HTR-8/SVneo (cell line): Measurements from ENCODE around the gene PTPRM.

Experiments
- DNase-seq: peaks from one replicate; pipeline ENCODE4 v3.0.0; 2011; ENCODE audit warnings: low spot score, mixed read lengths; ENCODE audit not compliant: insufficient read length
- FAIRE-seq: peaks from 2 replicates; lab custom pipeline; 2011; peaks lifted over from hg19 to GRCh38; lab: Jason Lieb, UNC

PTPRM gene

DNA sequence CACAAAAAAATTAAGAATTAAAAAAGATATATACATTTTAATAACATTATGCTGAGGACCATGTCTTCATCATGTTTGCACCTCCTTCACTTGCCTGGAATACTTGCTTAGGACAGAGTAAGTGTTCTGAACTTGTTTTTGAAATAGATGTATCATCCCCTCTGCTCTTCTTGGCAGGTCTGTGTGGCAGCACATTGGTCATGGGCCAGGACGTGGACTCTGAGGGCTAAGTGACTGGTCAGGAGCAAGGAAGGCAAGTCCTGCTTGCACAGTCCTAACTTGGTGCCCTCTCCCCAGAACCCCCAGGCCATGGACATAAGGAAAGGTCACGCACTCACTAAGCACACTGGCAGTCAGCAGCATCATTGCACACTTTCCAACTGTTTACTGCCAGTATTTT is 95.8 kb downstream of the PTPRM start:
- DNase-seq (no peak), FAIRE-seq (no peak)

DNA sequence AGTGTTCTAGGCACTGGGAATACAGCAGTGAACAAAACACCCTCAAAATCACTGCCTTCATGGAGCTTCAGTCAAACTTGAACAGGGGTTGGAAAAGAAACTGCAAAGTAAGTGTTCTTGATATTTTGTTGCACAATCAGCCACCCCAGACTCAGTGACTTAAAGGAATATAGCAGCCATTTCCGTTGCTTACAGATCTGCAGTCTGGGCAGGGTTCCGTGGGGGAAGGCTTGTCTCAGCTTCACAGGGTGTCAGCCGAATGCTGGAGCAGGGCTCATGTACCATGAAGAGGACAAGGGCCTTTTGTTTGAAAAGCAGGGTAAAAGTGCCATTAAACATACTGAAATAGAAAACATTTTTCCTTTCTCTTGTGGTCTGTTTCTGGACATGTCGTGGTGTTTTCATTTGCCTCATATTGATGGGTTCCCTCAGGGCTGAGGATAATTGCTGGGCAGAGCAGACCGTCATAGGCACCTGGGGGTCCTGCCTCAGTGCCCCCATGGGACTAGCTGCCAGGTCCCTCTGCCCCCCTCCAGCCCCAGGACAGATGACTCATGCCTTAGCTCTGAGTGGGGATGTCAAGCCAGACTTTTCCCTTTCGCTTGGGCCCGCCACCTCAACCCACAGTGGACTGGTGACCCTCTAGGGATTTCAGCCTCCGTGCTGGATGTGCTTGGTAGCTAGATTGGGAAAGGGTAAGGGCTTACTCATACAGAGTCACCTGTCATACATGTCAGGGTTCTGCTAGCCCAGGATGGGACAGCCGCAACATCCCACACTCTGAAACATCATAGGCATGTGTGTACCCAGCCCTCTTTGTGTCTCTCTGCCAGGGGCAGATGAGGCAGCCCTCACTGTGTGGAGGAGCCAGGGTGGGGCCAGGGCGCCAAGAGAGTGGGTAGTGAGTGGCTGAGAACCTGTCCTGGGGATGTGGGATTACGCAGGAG is 96.5 kb downstream of the PTPRM start:
- FAIRE-seq (peak; percentile 28), DNase-seq (no peak)

DNA sequence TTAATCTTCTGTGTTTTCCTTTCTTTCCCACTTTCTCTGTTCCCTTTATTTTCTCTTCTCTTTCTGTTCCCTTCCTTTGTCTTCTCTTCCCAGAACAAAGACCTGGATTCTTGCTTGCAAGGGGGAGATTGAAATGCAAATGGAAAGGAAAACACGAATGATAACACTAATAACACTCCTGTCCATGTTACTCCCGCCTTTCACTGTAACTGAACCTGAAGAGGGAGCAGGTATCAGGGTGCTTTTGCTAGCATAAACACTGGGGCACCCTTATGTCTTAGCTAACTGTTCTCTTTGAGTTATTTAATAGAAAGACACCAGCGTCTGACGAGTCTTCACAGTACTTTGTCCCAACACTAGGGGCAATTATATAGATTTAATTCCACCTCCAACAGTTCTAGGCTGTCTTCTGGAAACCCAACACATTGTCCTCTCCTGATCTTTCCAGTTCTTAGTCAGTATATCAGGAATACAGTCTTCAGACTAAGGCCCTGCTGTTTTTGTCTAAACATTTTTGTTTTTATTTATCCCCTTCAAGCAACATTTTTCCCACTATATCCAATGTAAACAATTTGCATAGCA is 99.2 kb downstream of the PTPRM start:
- DNase-seq (no peak), FAIRE-seq (no peak)

DNA sequence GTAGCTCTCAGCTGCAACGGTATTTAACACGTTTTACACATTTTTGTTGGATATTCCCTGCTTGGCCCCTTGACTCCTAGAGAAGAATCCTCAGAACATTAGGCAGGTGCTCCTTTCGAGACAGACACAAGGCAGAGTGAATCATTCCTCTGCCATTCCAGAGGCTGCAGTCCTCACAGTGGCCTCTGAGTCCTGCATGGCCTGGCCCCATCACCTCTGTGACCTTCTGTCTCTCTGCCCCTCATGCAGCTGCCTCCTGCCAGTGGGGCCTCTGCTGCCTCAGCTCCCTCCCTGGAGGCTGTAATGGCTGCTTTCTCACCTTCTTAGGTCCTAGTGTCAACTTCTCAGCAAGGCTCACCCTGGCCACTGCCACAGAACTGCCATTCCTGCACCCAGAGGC is 101.3 kb downstream of the PTPRM start:
- no peak for FAIRE-seq
- DNase-seq: no peak

DNA sequence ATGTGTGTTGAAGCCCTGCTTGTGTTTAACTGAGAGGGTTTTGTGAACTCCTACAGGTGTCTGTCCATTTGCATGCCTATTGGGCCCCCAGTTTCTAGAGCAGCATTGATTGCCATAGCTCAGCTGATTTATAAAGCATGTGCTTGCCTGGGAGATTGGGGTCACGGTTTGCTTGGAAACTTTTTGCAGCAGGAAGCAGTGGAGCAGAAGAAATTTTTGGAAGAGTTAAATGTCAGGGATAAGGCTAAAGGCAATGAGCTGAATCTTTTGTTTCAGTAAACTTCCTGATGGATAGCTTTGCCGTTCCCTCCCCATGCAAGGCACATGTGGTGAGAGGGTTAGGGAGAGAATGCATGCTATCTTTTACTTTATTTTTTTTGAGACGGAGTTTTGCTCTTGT is 102.2 kb downstream of the PTPRM start:
- FAIRE-seq (no peak), DNase-seq (no peak)

DNA sequence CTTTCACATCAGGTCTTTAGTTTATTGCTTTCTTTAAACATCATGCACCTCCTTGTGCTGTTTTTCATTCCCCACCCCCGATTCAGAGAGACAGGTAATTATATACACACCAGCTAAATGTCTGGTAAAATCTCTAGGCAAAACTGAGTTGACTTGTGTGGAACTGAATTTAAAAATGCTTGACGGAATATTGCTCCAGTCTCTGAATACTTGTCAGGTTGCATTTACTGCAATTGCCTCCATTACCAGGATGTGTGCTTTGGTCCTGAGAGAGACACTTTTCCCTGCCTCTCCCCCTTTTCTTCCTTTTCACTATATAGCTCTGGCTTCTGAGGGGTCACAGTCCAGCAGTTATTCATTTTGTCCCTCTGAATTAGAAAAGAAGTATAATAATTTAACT is 104.0 kb downstream of the PTPRM start:
- FAIRE-seq (no peak), DNase-seq (no peak)

DNA sequence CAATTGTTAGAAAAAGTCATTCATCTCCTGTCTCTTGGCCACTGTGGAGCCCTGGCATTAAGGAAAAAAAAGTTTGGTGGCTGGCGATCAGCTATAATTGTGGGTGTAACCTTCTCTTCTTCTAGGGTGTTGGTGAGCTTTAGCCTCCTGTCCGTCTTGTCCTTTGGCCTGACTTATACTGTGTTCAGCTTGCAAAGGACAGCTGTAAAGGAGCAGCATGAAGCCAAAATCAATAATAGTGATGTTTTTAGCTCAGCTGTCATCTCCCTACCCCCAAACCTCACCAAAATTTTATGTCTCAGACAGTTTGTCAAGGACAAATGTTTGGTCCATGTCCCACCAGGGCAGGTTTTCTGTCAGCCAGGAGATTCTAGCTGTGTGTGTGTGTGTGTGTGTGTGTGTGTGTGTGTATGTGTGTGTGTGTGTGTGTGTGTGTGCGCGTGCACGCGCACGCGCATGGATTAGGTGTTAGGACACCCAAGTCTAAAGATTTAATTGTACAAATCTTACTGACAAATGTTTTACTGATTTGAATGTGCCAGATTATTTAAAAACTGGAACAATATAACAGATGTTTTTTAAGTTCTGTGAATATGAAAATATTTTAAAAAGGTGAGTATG is 109.2 kb downstream of the PTPRM start:
- DNase-seq (no peak), FAIRE-seq (no peak)

DNA sequence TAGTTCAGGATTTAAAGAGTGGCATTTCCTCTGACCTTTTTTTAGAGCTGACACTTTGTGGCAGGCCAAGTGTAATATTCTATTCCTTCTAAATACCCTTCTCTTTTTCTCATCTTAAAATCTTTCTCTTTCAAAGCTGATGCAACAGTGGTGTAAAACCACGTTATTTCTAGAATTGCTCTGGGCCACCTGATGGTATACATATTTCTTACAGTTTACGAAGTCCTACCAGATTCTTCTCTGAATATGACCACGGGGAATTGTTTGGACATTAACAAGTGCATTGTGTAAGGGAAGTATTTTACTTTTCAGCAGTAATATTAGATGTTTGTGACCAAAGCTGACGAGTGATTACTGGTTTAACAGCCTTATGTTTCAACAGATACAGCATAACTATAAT is 109.9 kb downstream of the PTPRM start:
- DNase-seq: no peak
- no peak for FAIRE-seq

DNA sequence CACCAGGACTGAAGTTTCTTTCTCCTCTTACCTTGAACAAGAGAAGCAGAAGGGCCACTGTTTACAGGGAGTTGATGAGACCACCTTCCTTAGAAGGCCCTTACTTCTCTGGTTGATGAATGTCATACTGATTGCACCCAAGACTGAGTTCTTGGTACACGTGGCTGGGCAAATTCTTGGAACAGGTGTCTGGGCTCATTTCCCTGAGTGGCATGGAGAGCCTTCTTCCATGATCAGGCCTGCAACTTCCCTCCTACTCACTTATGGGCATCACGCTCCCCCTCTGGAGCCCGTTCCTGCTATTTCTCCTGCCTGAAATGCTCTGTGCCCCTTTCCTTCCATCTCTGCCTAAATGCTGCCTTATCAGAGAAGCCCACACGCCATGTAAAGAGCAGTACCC is 110.3 kb downstream of the PTPRM start:
- FAIRE-seq: no peak
- DNase-seq: no peak

DNA sequence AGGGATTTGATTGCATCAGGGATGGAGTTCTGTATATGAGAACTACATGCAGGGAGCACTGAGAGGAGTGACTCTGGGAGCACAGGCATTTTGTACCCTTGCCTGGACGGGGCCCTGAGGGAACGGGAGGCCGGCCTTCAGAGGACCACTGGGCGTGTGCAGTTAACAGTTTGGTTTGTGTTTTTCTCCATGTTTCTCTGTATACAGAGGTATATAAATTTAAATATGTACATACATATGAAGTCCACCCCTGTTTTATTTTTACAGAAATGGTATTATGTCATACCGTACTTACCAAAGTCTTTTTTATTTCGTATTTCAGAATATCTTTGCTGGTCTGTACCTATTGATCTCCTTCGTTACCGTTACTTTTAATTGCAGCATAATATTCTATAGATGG is 111.3 kb downstream of the PTPRM start:
- no peak for FAIRE-seq
- no peak for DNase-seq

DNA sequence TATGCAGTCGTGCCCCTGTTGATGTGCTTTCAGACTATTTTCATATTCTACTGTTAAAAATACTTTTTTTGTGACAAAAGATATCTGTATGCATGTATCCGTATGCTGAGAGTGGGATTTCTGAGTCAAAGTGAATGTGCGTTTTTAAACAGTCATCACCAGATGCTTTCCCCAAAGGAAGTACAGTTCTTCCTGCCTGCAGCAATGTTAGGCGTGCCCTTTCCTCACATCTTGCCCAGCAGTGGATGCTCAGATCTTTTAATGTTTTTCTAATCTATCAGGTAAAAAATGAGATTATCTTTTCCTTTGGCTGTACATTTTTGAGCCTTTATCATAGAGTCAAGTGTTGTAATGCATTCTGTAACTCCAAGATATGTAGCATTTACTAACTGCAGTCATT is 111.7 kb downstream of the PTPRM start:
- DNase-seq (no peak), FAIRE-seq (no peak)

DNA sequence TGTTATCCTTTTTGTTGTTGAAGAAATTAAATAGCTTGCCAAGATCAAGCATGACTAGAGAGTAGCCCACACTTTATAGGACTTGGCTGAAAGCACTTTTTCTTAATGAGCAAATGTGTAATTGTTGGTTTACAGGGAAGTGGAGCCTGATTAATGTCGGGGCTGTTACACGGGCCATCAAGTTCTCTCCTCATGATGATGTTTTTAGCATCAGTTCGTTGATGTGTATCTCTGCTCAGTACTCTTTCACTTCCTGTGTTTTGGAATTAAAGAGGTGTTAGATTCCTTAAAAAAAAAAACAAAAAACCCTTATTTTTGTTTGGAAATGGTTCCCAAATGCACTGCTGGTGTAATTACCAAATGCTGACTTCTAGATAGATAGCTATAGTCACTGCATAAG is 114.2 kb downstream of the PTPRM start:
- DNase-seq (no peak), FAIRE-seq (no peak)

DNA sequence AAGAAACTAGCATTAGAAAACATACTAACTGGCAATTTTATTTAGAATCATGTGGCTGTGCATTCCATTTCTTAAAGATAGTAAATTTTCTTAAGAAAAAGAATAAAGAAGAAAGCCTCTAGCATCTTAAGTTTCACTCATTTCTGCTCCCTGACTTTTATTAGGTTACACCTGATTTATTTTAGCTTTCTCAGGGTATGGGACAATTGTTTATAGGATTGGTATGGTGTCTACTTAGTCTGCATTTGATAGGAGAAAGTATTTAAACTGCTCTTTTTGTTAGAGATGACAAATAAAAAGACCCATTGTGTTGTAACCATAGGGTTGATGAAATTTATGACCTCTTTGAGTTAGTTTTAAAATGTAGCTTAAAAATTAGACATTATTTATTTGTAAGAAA is 115.2 kb downstream of the PTPRM start:
- no peak for DNase-seq
- no peak for FAIRE-seq

DNA sequence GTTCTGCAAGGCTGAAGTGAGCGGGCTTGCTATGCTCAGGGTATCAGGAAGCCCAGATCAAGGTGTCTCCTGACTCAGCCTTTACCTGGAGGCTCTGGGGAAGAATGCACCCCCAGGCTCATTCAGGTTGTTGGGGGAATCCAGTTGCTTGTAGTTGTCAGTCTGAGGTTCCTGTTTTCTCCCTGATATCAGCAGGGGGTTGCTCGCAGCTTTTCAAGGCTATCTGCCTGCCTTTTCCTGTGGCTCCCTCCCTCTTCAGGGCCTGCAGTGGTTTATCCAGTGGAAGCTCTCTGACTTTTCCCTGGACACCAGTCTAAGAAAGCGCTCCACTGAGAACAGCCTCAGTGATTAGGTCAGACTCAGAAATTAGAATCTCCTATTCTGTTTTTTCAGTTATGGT is 116.6 kb downstream of the PTPRM start:
- DNase-seq: no peak
- no peak for FAIRE-seq

DNA sequence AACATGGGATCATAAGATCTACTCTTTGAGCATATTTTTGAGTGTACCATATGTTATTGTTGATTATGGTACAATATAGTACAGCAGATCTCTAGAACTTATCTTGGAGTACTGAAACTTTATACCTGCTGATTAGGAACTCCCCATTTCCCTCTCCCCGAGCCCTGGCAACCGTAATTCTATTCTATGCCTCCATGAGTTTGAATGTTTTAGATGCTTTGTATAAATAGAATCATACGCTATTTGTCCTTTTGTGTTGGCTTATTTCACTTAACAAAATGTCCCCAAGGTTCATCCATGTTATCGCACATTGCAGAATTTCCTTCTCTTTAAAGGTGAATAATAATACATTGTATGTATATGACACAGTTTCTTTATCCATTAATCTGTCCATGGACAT is 117.2 kb downstream of the PTPRM start:
- FAIRE-seq: no peak
- DNase-seq: no peak

DNA sequence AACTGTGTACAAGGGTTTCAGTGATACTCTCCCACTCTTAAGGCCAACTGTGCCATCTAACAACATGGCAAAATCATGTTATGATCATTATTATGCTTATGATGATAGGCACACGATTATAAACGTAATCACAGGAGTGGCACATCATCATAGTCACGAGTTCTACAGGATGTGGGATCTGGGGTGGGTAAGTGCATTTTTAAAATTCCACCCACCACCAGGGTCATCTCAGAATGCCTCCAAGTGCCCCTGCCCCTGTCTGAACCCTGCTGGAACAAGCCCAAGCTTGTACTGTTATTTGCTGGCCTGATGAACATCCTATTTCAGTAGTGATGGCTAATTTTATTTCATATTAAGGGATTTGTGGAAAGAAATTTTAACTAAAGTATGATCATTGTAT is 117.8 kb downstream of the PTPRM start:
- DNase-seq (peak; percentile 26), FAIRE-seq (peak; percentile 40)

DNA sequence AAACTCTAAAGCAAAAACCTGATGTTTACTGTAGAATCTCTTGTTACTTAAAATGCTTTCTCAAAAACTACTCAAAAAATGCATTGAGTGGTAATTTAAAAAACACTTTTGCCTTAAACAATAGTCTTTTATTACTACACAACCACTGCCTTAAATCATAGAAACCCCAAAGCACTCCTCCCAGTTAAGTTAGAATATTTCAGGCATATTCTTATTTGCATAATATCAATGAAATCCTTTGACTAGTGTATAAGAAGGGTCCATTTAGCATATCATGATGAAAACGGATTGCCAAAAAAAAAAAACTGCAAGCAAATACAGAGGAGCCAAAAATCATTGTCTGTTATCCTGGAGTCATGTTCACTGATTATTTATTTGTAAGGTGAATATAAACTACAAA is 119.2 kb downstream of the PTPRM start:
- DNase-seq (no peak), FAIRE-seq (no peak)

DNA sequence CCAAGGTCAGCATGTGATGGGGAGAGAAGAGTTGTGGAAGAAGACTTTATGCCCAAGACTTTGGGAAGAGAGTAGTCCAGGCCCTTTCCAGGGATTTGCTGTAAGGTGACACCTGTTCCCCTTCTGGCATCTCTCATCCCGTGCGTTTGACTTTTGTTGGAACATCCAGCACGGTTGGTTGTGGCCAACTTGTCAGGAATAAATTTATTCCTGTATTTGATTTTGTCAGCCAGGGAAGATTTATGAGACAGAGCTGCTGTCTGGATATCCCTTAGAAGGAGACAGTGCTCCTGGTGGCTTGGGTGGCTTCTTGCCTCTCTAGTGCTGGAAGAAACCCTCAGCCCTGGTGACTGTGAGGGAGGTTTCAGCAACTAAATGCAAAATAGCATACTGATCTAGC is 121.5 kb downstream of the PTPRM start:
- FAIRE-seq (no peak), DNase-seq (no peak)

DNA sequence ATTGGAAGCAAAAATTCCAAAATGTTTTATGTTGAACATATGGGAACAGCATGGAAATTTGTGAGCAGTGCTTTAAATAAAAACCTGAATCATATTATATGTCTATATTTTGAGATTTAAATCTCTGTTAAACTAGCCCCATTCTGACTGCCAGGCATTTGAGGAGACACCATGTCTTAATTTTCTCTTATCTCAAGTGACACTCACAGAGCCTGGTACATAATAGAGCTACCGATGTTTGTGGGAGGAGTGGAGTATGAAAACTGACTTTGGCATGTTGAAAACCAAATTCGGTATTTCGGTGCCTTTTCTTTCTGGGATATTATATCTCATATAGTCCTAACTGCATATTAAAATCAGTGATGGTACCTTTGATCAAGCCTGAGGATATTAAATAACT is 124.1 kb downstream of the PTPRM start:
- FAIRE-seq: no peak
- DNase-seq: no peak

DNA sequence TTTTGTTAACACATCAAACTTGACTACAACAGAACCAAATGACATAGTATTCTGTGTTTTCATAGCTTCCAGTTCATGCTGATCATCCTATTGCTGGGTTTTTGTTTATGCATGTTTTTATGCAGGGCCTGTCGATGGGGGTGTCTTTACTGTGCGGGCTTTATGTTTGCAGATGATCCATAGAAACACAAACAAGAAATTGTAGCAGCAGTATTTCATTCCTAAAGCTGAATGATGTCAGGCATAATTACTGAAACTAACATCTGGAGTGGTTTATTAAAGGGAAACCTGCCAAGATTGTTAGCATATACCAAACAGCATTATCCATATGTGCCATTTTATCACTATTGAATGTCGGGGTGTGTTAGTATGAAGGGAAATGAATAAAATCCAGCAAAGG is 129.7 kb downstream of the PTPRM start:
- no peak for DNase-seq
- no peak for FAIRE-seq

DNA sequence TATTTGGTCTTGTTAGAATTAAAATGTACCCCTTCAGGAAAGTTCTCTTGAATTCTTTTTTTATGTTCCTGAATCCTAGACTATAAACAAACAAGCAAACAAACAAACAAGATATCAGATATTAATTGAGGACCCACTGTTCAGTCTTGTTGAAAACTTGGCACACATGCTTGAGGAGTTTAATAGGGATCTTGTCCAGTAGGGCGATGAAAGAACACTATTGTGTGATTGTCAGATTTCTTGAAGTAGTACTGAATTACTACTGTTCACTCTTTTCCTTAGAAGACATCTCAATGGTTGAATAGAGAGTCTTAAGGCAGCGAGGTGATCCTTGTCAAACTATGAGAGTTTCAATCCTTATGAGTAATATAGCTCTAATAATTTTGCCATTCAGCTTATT is 130.2 kb downstream of the PTPRM start:
- FAIRE-seq: no peak
- DNase-seq: no peak
